Gastroesophageal sphincter (tissue), 4 donors: ENCODE results near the gene ZBTB24. TPM values are rescaled to one million over a fixed set of nuclear protein-coding genes. Genes with fewer than 3 reads are reported as not detected.

Experiments used
- ATAC-seq: fragments of 150-250 bp; one replicate; pipeline ENCODE4 v1.9.1; 2016; ENCODE audit warnings: mild to moderate bottlenecking, moderate library complexity
- H3K27ac ChIP-seq, 4 donors: fragments of 200-600 bp; sonication (generic) in 3 of 4; 1 replicate in 3 of 4; 2 replicates in 1 of 4; pipeline ENCODE4 v1.5.1; 2016 to 2019
- H3K27me3 ChIP-seq: fragments of 200-600 bp; sonication (generic); one replicate; pipeline ENCODE4 v1.5.1; 2019
- H3K36me3 ChIP-seq, 2 donors: fragments of 200-600 bp; sonication (generic); one replicate each; pipeline ENCODE4 v1.5.1; 2019; ENCODE audit warnings: control low read depth in 1 of 2
- H3K4me1 ChIP-seq, 3 donors: fragments of 200-600 bp; sonication (generic); 1 replicate in 2 of 3; 2 replicates in 1 of 3; pipeline ENCODE4 v1.5.1; 2016 to 2019; ENCODE audit warnings: control low read depth in 2 of 3
- H3K4me3 ChIP-seq, 2 donors: fragments of 200-600 bp; sonication (generic); one replicate each; pipeline ENCODE4 v1.5.1; 2019; ENCODE audit warnings: mild to moderate bottlenecking in 1 of 2, moderate library complexity in 1 of 2
- H3K9me3 ChIP-seq, 3 donors: fragments of 200-600 bp; sonication (generic); one replicate each; pipeline ENCODE4 v1.5.1; 2017 to 2019; ENCODE audit warnings: control low read depth in 2 of 3
- EP300 ChIP-seq: sonication (generic); formaldehyde crosslinking; IDR thresholded peaks from one replicate; pipeline ENCODE4 v1.6.1; 2017; ENCODE audit warnings: antibody characterized with exemption, mild to moderate bottlenecking
- POLR2A ChIP-seq, 2 donors: fragments of 450-650 bp; IDR thresholded peaks; one replicate each; pipeline ENCODE4 v1.6.1; 2017; ENCODE audit warnings: antibody characterized with exemption in 2 of 2, mild to moderate bottlenecking in 2 of 2, moderate library complexity in 1 of 2
- POLR2AphosphoS5 ChIP-seq: sonication (generic); formaldehyde crosslinking; IDR thresholded peaks from one replicate; pipeline ENCODE4 v1.6.1; 2017; ENCODE audit warnings: antibody characterized with exemption
- WGBS, 2 donors: methylation state at CpG; one replicate each; pipeline ENCODE4 v1.1.5; 2018; ENCODE audit warnings: low coverage in 1 of 2; 5-methylcytosine and 5-hydroxymethylcytosine counted together
- total RNA-seq, 4 donors: library from RNA; depleted of rRNA; stranded (reverse); fragments of >200 nt; gene quantifications; one replicate each; pipeline ENCODE4 v1.1.0, GENCODE V29; 2016
- TF ChIP-seq, protein P1 (sequence below), 4 experiments: fragments of 200-600 bp in 2 of 4; fragments of 450-650 bp in 2 of 4; sonication (generic) in 1 of 4; IDR thresholded peaks; one replicate each; pipeline ENCODE4 v1.5.1; 2017 to 2019; ENCODE audit warnings: antibody characterized with exemption in 4 of 4, mild to moderate bottlenecking in 2 of 4, moderate library complexity in 2 of 4

The ZBTB24 gene
- total RNA-seq, 4 donors from 2014 or later = 6.2 to 8.9 (median 7.0) TPM

DNA sequence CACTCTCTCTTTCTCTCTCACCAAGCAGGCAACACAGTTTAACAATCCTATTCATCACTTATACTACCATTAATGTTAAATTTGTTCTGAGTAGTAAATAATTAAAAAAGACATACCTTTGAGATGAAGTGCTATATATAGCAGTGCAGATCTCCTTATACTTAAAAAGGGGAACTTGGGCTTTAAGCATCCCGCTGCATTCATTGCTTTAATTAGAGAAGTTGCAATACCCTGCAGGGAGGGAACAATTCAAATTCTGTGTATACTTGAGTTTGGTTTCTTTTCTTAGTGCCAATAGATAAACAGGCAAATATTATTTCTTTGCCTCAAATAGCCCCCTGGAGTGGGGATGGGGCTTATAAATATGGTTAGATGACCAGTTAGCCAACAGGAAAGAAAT is 10.8 kb upstream of the ZBTB24 start:
- TF ChIP-seq, protein P1, sequence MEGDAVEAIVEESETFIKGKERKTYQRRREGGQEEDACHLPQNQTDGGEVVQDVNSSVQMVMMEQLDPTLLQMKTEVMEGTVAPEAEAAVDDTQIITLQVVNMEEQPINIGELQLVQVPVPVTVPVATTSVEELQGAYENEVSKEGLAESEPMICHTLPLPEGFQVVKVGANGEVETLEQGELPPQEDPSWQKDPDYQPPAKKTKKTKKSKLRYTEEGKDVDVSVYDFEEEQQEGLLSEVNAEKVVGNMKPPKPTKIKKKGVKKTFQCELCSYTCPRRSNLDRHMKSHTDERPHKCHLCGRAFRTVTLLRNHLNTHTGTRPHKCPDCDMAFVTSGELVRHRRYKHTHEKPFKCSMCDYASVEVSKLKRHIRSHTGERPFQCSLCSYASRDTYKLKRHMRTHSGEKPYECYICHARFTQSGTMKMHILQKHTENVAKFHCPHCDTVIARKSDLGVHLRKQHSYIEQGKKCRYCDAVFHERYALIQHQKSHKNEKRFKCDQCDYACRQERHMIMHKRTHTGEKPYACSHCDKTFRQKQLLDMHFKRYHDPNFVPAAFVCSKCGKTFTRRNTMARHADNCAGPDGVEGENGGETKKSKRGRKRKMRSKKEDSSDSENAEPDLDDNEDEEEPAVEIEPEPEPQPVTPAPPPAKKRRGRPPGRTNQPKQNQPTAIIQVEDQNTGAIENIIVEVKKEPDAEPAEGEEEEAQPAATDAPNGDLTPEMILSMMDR (IDR thresholded peaks at IDR 0.05) = no peak
- no peak for TF ChIP-seq POLR2A (IDR thresholded peaks at IDR 0.05)
- TF ChIP-seq EP300 = no peak
- TF ChIP-seq POLR2AphosphoS5 = no peak
- 65 to 100% methylated on average over 1 of the region's 1 CpG for WGBS, 2 donors
- H3K27ac ChIP-seq = no peak overlapping the region

DNA sequence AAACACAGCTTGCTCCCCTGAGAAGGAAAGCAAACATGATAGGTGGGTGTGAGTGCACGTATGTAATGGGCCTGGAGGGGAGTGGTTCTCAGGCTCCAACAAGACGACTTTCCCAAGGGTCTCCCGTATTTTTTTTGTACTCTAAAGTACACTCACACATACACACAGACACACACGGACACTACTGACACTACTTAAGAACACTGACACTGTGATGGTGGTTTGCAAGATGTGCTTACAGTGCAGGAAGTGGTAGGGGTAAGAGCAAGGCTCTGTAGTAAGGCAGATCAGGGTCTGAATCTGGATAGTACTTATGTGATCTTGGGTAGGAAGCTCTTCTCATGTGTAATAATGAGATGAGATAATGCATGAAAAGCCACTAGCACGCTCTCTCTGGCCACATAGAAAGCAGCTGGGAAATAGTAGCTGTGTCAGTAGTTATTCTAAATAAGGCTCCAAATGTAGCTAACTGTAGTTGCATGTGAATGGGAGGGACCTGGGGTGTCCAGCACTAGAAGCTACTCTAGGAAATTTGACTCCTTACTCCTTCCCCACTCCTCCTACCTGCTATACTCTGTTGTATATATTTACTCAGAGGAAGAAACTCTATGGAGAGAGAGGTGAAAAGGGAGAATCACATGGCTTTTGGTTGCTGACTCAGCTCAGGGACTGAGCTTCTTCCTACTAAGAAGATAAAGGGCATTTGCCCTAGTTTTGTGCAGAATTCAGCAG is 8.4 kb upstream of the ZBTB24 start:
- Histone ChIP-seq H3K27ac (no peak overlapping the region), H3K9me3 (no peaks in the 10 kb centered on the region), H3K36me3 (no peaks in the 10 kb centered on the region), H3K4me1 (no peaks in the 10 kb centered on the region), H3K27me3 (no peaks in the 10 kb centered on the region), H3K4me3 (no peak overlapping the region)
- TF ChIP-seq POLR2AphosphoS5 = no peak
- no peak for TF ChIP-seq POLR2A (IDR thresholded peaks at IDR 0.05)
- no peak for TF ChIP-seq EP300
- TF ChIP-seq, protein P1 (IDR thresholded peaks at IDR 0.05) = no peak
- ATAC-seq = no peak
- 47 to 72% methylated on average over 5 of the region's 5 CpGs for WGBS, 2 donors

More for the DNA sequence above, 10.8 kb upstream of the ZBTB24 start:
- no peaks in the 10 kb centered on the region for H3K36me3 ChIP-seq
- H3K4me1 ChIP-seq = no peaks in the 10 kb centered on the region
- H3K9me3 ChIP-seq = no peaks in the 10 kb centered on the region
- no peak overlapping the region for H3K4me3 ChIP-seq
- ATAC-seq = no peak
- no peaks in the 10 kb centered on the region for H3K27me3 ChIP-seq

DNA sequence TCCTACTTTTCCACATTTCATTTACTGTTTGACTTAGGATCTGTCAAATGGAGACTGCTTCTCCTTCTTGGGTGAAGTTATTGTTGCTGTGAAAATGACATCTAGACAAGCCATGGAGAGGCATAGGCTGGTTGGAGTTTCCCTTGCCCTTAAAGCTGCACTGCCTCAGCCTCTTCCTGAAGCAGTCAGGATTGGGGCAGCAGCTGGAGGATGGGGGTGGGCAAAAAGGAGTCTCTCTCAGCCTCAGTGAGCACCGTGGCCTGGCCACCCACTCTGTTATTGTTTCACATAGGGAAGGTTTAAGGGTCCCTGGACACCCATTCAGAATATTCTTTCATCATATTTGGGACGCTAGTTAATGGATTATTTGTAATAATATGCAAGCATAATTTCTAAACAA is 7.7 kb upstream of the ZBTB24 start:
- 70 to 100% methylated on average over 1 to 2 of the region's 2 CpGs for WGBS, 2 donors
- Histone ChIP-seq H3K4me3 (no peak overlapping the region), H3K27ac (no peak overlapping the region), H3K27me3 (no peaks in the 10 kb centered on the region), H3K4me1 (no peaks in the 10 kb centered on the region), H3K36me3 (no peaks in the 10 kb centered on the region), H3K9me3 (no peaks in the 10 kb centered on the region)
- TF ChIP-seq POLR2A (IDR thresholded peaks at IDR 0.05) = no peak
- TF ChIP-seq EP300 = no peak
- TF ChIP-seq POLR2AphosphoS5 = no peak
- TF ChIP-seq, protein P1 (IDR thresholded peaks at IDR 0.05) = no peak
- ATAC-seq = no peak

DNA sequence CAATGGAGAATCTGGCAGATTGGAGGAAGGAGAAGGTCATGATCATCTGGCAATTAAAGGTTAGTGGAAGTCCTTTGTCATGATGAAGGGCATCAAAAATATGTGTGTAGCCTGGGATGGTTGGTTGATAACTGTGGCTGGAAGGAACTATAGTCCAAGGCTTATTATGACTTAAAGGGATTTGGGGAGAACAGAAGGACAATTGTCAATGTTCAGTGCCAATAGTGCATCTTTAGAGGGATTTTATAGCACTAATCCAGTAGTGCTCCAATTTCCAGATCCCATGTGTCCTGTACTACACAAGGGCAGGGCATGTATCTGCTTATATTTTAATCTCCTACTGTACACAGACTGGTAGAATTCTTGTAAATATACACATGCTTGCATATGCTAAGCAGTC is 5.0 kb upstream of the ZBTB24 start:
- no peak for ATAC-seq
- Histone ChIP-seq H3K27ac (no peak overlapping the region), H3K4me1 (peaks cover 0 to 6% (median 0%) of the 10 kb centered on the region in 3 donors), H3K27me3 (no peaks in the 10 kb centered on the region), H3K36me3 (no peaks in the 10 kb centered on the region), H3K4me3 (no peak overlapping the region), H3K9me3 (no peaks in the 10 kb centered on the region)
- no peak for TF ChIP-seq POLR2A (IDR thresholded peaks at IDR 0.05)
- TF ChIP-seq, protein P1 (IDR thresholded peaks at IDR 0.05) = no peak

- TF ChIP-seq, protein P1 (IDR thresholded peaks at IDR 0.05) = no peak
- no peak for TF ChIP-seq EP300
- no peak for TF ChIP-seq POLR2AphosphoS5
- TF ChIP-seq POLR2A (IDR thresholded peaks at IDR 0.05) = no peak
- H3K4me1 ChIP-seq = peaks cover 0 to 22% (median 12%) of the 10 kb centered on the region in 3 donors
- H3K27ac ChIP-seq = no peak overlapping the region
- H3K27me3 ChIP-seq = no peaks in the 10 kb centered on the region
- peaks cover 0 to 7% of the 10 kb centered on the region in 2 donors for H3K36me3 ChIP-seq
- WGBS, 2 donors = 89% methylated on average over 1 of the region's 1 CpG; no CpG with 5 or more reads in 1 of the 2 donors
- H3K4me3 ChIP-seq = no peak overlapping the region
- no peaks in the 10 kb centered on the region for H3K9me3 ChIP-seq
- no peak for ATAC-seq
Observed at GRCh38 chr6:109486068-109486467, 3.0 kb upstream of the ZBTB24 start.
